ENCODE results near the gene PTPRA. TPM values are rescaled to one million over a fixed set of nuclear protein-coding genes. Genes with fewer than 3 reads are reported as not detected.

PTPRA gene
- total RNA-seq, 2 experiments from 2014 or later, result 33.3 to 47.2 TPM

DNA sequence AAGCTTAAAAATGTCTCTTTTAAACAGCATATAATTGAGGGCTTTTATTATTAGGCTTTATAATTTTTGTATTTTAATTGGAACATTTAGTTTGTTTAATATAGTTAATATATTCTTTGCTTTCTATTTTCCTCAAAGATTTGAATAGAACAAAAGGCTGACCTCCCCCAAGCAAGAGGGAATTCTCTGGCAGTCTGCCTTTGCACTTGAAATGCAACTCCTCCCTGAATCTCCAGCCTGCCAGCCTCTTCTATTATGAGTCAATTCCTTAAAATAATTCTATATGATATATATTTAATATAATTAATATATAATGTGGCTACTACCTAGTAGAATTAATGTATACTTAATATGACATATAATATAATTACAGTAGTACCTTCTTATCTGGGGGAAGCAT lies 69.2 kb downstream of the PTPRA start:
- H3K9me3 ChIP-seq (ENCODE audit: low read length), result no peaks in the 10 kb centered on the region
- no peak overlapping the region for H2AFZ ChIP-seq (ENCODE audit: low read length)
- CTCF ChIA-PET (ENCODE audit: unreplicated experiment), result no interaction called here
- POLR2A ChIA-PET, result interaction anchor here (0.5 kb wide), 1 partner anchor 46 kb away, joined by 3 read pairs; no protein-coding TSS in a partner anchor
- no peaks in the 10 kb centered on the region for H4K20me1 ChIP-seq (ENCODE audit: insufficient read depth, low read length)
- no peaks in the 10 kb centered on the region; the same call in 1 of the 2 replicates for H3K79me2 ChIP-seq (ENCODE audit: insufficient read depth, low read depth, low read length)
- H3K4me3 ChIP-seq (ENCODE audit: low read depth, low read length, poor library complexity, severe bottlenecking), result no peak overlapping the region
- BruUV-seq (replicated peaks), result no TSS peak
- H3K36me3 ChIP-seq (ENCODE audit: insufficient read depth, low read length), result peaks cover 11% of the 10 kb centered on the region
- H3K9me2 ChIP-seq (ENCODE audit: insufficient read depth, low read length), result no peaks in the 10 kb centered on the region
- H3K4me2 ChIP-seq (ENCODE audit: low read length), result no peak overlapping the region
- TF ChIP-seq, protein P1, sequence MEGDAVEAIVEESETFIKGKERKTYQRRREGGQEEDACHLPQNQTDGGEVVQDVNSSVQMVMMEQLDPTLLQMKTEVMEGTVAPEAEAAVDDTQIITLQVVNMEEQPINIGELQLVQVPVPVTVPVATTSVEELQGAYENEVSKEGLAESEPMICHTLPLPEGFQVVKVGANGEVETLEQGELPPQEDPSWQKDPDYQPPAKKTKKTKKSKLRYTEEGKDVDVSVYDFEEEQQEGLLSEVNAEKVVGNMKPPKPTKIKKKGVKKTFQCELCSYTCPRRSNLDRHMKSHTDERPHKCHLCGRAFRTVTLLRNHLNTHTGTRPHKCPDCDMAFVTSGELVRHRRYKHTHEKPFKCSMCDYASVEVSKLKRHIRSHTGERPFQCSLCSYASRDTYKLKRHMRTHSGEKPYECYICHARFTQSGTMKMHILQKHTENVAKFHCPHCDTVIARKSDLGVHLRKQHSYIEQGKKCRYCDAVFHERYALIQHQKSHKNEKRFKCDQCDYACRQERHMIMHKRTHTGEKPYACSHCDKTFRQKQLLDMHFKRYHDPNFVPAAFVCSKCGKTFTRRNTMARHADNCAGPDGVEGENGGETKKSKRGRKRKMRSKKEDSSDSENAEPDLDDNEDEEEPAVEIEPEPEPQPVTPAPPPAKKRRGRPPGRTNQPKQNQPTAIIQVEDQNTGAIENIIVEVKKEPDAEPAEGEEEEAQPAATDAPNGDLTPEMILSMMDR (conservative IDR thresholded peaks at IDR 0.05; ENCODE audit: low read length), result no peak
- no peak for TF ChIP-seq EZH2phosphoT487 (IDR thresholded peaks at IDR 0.05; ENCODE audit: borderline replicate concordance, low read depth, low read length)
- H3K4me1 ChIP-seq (ENCODE audit: insufficient read depth, low read length, poor library complexity, severe bottlenecking), result no peaks in the 10 kb centered on the region
- H3K27ac ChIP-seq (ENCODE audit: low read depth, low read length, poor library complexity, severe bottlenecking), result no peak overlapping the region
- intact Hi-C loops (cut with micrococcal nuclease; ENCODE audit: unreplicated experiment), result no loop called here
- no peak for DNase-seq (ENCODE audit: low spot score)

DNA sequence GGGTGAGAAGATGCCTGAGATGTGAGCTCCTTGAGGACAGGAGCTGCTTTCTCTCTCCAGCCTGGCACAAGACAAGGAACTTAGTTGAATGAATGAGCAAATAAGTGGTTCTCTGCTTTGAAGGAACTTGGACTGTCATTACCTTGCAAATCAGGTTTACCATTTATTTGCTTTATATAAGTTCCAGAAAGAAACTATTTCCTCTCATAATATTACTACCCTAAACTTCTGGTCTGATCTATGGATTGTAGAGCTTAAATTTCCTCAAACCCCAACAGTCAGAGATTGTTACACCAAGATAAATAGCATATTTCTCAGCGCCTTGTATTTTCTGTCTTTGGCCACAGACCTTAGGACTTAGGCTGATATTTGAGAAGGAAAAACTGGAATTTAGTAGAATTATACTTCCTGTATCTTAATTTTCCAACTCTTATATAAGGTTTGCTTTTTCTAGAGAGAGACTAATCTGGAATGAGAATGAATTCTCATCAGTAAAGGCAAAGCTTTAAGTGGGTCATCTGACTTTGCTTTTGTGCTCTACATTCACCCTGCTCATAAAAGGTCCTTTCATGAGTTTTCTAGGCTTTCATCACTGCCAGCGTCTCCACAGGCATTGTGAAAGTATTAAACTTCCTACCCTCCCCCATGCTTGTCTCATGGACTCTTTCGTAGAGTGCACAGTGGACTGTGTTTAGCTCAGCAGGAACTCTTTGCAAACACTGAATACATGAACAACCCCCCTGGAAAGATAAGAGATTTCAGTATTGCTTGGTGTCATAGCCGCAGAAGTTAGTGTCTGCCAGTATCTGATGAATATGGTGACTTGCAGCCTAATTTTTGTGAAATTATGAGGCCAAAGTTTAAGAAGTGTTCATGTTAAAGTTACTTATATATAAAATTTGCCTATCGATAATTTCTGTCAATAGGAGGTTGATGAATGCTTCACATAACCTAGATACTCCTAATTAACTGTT lies 74.0 kb downstream of the PTPRA start:
- Histone ChIP-seq H4K20me1 (ENCODE audit: insufficient read depth, low read length) (no peaks in the 10 kb centered on the region), H3K4me3 (ENCODE audit: low read depth, low read length, poor library complexity, severe bottlenecking) (no peak overlapping the region), H3K79me2 (ENCODE audit: insufficient read depth, low read depth, low read length) (no peaks in the 10 kb centered on the region), H3K27ac (ENCODE audit: low read depth, low read length, poor library complexity, severe bottlenecking) (no peak overlapping the region), H3K36me3 (ENCODE audit: insufficient read depth, low read length) (peaks cover 38% of the 10 kb centered on the region), H3K4me2 (ENCODE audit: low read length) (no peak overlapping the region), H3K9me2 (ENCODE audit: insufficient read depth, low read length) (no peaks in the 10 kb centered on the region), H3K4me1 (ENCODE audit: insufficient read depth, low read length, poor library complexity, severe bottlenecking) (no peaks in the 10 kb centered on the region), H3K9me3 (ENCODE audit: low read length) (no peaks in the 10 kb centered on the region), H2AFZ (ENCODE audit: low read length) (no peak overlapping the region)
- no TSS peak for BruUV-seq (replicated peaks)
- intact Hi-C loops (cut with micrococcal nuclease; ENCODE audit: unreplicated experiment), result loop anchor here (5.0 kb wide), 1 partner anchor 50 kb away; no protein-coding TSS in a partner anchor
- no peak for DNase-seq (ENCODE audit: low spot score)
- POLR2A ChIA-PET, result interaction anchor here (0.5 kb wide), 1 partner anchor 44 kb away, joined by 6 read pairs; no protein-coding TSS in a partner anchor
- TF ChIP-seq, protein P1 (conservative IDR thresholded peaks at IDR 0.05; ENCODE audit: low read length), result no peak
- no peak for TF ChIP-seq EZH2phosphoT487 (IDR thresholded peaks at IDR 0.05; ENCODE audit: borderline replicate concordance, low read depth, low read length)
- CTCF ChIA-PET (ENCODE audit: unreplicated experiment), result no interaction called here

DNA sequence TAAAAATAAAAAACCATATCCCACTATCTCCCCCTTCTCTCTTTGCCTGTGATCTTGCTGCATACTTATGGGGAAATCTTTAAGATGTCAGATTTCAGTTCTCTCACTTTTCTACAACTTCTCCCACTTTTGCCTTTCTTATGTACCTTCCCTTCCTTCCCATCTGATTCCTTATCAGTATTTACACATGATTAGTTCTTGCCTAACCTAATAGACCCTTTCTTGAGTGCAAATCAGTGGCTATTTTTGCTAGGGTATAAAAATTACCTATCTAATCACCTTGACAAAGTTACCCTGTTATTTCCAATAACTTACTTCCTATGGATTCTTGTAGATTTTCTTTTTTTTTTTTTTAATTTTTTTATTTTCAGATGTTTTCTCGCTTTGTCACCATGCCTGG lies 75.7 kb downstream of the PTPRA start:
- no peak overlapping the region for H3K4me2 ChIP-seq (ENCODE audit: low read length)
- no peaks in the 10 kb centered on the region for H3K9me3 ChIP-seq (ENCODE audit: low read length)
- POLR2A ChIA-PET, result no interaction called here
- BruUV-seq (replicated peaks), result no TSS peak
- no peak overlapping the region for H3K4me3 ChIP-seq (ENCODE audit: low read depth, low read length, poor library complexity, severe bottlenecking)
- H3K27ac ChIP-seq (ENCODE audit: low read depth, low read length, poor library complexity, severe bottlenecking), result no peak overlapping the region
- H3K36me3 ChIP-seq (ENCODE audit: insufficient read depth, low read length), result peaks cover 42% of the 10 kb centered on the region
- H3K4me1 ChIP-seq (ENCODE audit: insufficient read depth, low read length, poor library complexity, severe bottlenecking), result no peaks in the 10 kb centered on the region
- no peak overlapping the region for H2AFZ ChIP-seq (ENCODE audit: low read length)
- H4K20me1 ChIP-seq (ENCODE audit: insufficient read depth, low read length), result no peaks in the 10 kb centered on the region
- intact Hi-C loops (cut with micrococcal nuclease; ENCODE audit: unreplicated experiment), result loop anchor here (5.0 kb wide), 1 partner anchor 52 kb away; no protein-coding TSS in a partner anchor
- no peaks in the 10 kb centered on the region for H3K9me2 ChIP-seq (ENCODE audit: insufficient read depth, low read length)
- no peaks in the 10 kb centered on the region for H3K79me2 ChIP-seq (ENCODE audit: insufficient read depth, low read depth, low read length)
- CTCF ChIA-PET (ENCODE audit: unreplicated experiment), result no interaction called here
- DNase-seq (ENCODE audit: low spot score), result no peak
- TF ChIP-seq, protein P1 (conservative IDR thresholded peaks at IDR 0.05; ENCODE audit: low read length), result no peak
- no peak for TF ChIP-seq EZH2phosphoT487 (IDR thresholded peaks at IDR 0.05; ENCODE audit: borderline replicate concordance, low read depth, low read length)
